Loucy (cell line): ENCODE results near the gene D2HGDH.

Experiments
- H2AFZ ChIP-seq: fragments of 200-600 bp; sonication (generic); 2 replicates; pipeline ENCODE4 v1.6.0; 2016; ENCODE audit warnings: antibody characterized with exemption, mild to moderate bottlenecking, low read length, moderate library complexity
- H3F3A ChIP-seq: fragments of 200-600 bp; 2 replicates; pipeline ENCODE4 v1.6.0; 2016; ENCODE audit warnings: antibody characterized with exemption, low read depth, mild to moderate bottlenecking
- H3K27me3 ChIP-seq: fragments of 200-600 bp; sonication (generic); 2 replicates; pipeline ENCODE4 v1.6.1; 2014; ENCODE audit warnings: low read length, mild to moderate bottlenecking; ENCODE audit not compliant: insufficient read depth, poor library complexity, severe bottlenecking
- H3K36me3 ChIP-seq: fragments of 200-600 bp; sonication (generic); 2 replicates; pipeline ENCODE4 v1.6.1; 2016; ENCODE audit warnings: low read length; ENCODE audit not compliant: insufficient read depth
- H3K4me1 ChIP-seq: fragments of 200-600 bp; sonication (generic); 2 replicates; pipeline ENCODE4 v1.5.1; 2014; ENCODE audit warnings: low read length, mild to moderate bottlenecking; ENCODE audit not compliant: insufficient read depth, poor library complexity, severe bottlenecking
- H3K4me2 ChIP-seq: fragments of 200-600 bp; sonication (generic); 2 replicates; pipeline ENCODE4 v1.6.0; 2014; ENCODE audit warnings: antibody characterized with exemption, low read length, low read depth, mild to moderate bottlenecking; ENCODE audit not compliant: poor library complexity, severe bottlenecking
- H3K4me3 ChIP-seq: fragments of 200-600 bp; sonication (generic); 2 replicates; pipeline ENCODE4 v1.5.1; 2014; ENCODE audit warnings: low read length, mild to moderate bottlenecking, mixed read lengths; ENCODE audit not compliant: poor library complexity, severe bottlenecking
- H3K79me2 ChIP-seq: fragments of 200-600 bp; sonication (generic); 2 replicates; pipeline ENCODE4 v1.6.1; 2014; ENCODE audit warnings: low read length; ENCODE audit not compliant: insufficient read depth
- H3K9ac ChIP-seq: fragments of 200-600 bp; sonication (generic); 2 replicates; pipeline ENCODE4 v1.6.0; 2014; ENCODE audit warnings: mild to moderate bottlenecking, low read depth, low read length, moderate library complexity; ENCODE audit not compliant: poor library complexity, severe bottlenecking
- H3K9me2 ChIP-seq: fragments of 200-600 bp; sonication (generic); replicated peaks from 2 replicates; pipeline ENCODE4 v1.6.1; 2016; ENCODE audit warnings: low read depth, low read length, mixed read lengths
- H3K9me3 ChIP-seq: fragments of 200-600 bp; sonication (generic); 2 replicates; pipeline ENCODE4 v1.6.1; 2014; ENCODE audit warnings: mild to moderate bottlenecking, antibody characterized with exemption, low read length, low read depth; ENCODE audit not compliant: insufficient read depth
- H4K20me1 ChIP-seq: fragments of 200-600 bp; sonication (generic); 2 replicates; pipeline ENCODE4 v1.6.0; 2014; ENCODE audit warnings: antibody characterized with exemption, low read length, mild to moderate bottlenecking; ENCODE audit not compliant: insufficient read depth, poor library complexity, severe bottlenecking
- EZH2phosphoT487 ChIP-seq: fragments of 200-600 bp; IDR thresholded peaks from 2 replicates; pipeline ENCODE4 v1.6.1; 2018; ENCODE audit warnings: antibody characterized with exemption, mild to moderate bottlenecking, moderate library complexity, borderline replicate concordance
- TF ChIP-seq, protein P1 (sequence below): fragments of 200-600 bp; sonication (generic); conservative IDR thresholded peaks from 2 replicates; pipeline ENCODE4 v1.5.1; 2014; ENCODE audit warnings: mild to moderate bottlenecking, antibody characterized with exemption, low read length

D2HGDH gene

DNA sequence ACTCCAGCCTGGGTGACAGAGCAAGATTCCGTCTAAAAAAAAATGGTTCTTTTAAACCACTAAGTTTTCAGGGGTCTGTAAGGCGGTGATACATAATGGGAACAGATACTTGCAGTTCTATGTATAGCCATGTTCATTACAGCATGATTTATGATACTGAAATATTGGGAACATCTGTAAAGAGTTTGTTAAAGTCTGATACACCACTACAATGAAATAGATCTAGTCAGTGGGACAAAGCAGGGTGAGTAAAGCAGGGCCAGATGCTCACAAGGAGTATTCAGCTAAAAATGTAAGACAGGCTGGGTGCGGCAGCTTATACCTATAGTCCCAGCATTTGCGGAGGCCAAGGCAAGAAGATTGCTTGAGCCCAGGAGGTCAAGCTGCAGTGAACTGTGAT lies 38.8 kb upstream of the D2HGDH start:
- no peak for TF ChIP-seq EZH2phosphoT487
- TF ChIP-seq, protein P1, sequence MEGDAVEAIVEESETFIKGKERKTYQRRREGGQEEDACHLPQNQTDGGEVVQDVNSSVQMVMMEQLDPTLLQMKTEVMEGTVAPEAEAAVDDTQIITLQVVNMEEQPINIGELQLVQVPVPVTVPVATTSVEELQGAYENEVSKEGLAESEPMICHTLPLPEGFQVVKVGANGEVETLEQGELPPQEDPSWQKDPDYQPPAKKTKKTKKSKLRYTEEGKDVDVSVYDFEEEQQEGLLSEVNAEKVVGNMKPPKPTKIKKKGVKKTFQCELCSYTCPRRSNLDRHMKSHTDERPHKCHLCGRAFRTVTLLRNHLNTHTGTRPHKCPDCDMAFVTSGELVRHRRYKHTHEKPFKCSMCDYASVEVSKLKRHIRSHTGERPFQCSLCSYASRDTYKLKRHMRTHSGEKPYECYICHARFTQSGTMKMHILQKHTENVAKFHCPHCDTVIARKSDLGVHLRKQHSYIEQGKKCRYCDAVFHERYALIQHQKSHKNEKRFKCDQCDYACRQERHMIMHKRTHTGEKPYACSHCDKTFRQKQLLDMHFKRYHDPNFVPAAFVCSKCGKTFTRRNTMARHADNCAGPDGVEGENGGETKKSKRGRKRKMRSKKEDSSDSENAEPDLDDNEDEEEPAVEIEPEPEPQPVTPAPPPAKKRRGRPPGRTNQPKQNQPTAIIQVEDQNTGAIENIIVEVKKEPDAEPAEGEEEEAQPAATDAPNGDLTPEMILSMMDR = no peak
- Histone ChIP-seq H3K4me1 (peaks cover 3% of the 10 kb centered on the region), H3K4me3 (no peak overlapping the region), H4K20me1 (no peaks in the 10 kb centered on the region), H2AFZ (no peak overlapping the region), H3K9ac (no peak overlapping the region), H3K36me3 (no peaks in the 10 kb centered on the region), H3K27me3 (no peaks in the 10 kb centered on the region), H3F3A (no peaks in the 10 kb centered on the region), H3K9me2 (no peaks in the 10 kb centered on the region), H3K9me3 (no peaks in the 10 kb centered on the region), H3K79me2 (peaks cover 3% of the 10 kb centered on the region), H3K4me2 (no peak overlapping the region)

DNA sequence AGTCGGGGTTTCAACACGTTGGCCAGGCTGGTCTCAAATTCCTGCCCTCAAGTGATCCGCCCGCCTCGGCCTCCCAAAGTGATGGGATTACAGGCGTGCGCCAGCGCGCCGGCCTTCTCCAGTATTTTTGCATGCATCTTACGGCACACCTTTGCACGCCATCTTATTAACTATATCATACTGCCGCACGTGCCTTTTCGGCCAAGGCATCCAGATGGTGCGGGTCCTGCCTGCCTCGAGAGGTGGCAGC lies 33.4 kb upstream of the D2HGDH start:
- peaks cover 6% of the 10 kb centered on the region for H3K36me3 ChIP-seq
- H3K9me2 ChIP-seq = no peaks in the 10 kb centered on the region
- H3K4me2 ChIP-seq = peak overlapping the region; percentile 77
- peak overlapping the region; percentile 81 for H3K9ac ChIP-seq
- 0 out of 2 replicates have a peak overlapping the region, but pooled peaks have one; percentile 64 for H2AFZ ChIP-seq
- no peaks in the 10 kb centered on the region for H3F3A ChIP-seq
- peaks cover 6% of the 10 kb centered on the region for H4K20me1 ChIP-seq
- no peak for TF ChIP-seq EZH2phosphoT487
- TF ChIP-seq, protein P1 = peak; percentile 60
- peaks cover 26% of the 10 kb centered on the region for H3K79me2 ChIP-seq
- H3K9me3 ChIP-seq = no peaks in the 10 kb centered on the region
- peaks cover 19% of the 10 kb centered on the region for H3K4me1 ChIP-seq
- H3K4me3 ChIP-seq = peak overlapping the region; percentile 77
- no peaks in the 10 kb centered on the region for H3K27me3 ChIP-seq

- H3K4me2 ChIP-seq = peak within 1 kb of the TSS; percentile 93
- no peak for TF ChIP-seq EZH2phosphoT487
- no peaks in the 10 kb centered on the region for H3K9me3 ChIP-seq
- peak within 1 kb of the TSS; percentile 81 for H3K9ac ChIP-seq
- no peaks in the 10 kb centered on the region for H3K9me2 ChIP-seq
- no peaks in the 10 kb centered on the region for H3F3A ChIP-seq
- H3K4me3 ChIP-seq = peak within 1 kb of the TSS; percentile 83
- H4K20me1 ChIP-seq = peaks cover 6% of the 10 kb centered on the region
- H3K79me2 ChIP-seq = peaks cover 26% of the 10 kb centered on the region
- no peaks in the 10 kb centered on the region for H3K27me3 ChIP-seq
- peak within 1 kb of the TSS; percentile 82 for H2AFZ ChIP-seq
- peaks cover 19% of the 10 kb centered on the region for H3K4me1 ChIP-seq
- peaks cover 11% of the 10 kb centered on the region for H3K36me3 ChIP-seq
Observed at GRCh38 chr2:241701399-241702154, 32.9 kb upstream of the D2HGDH start, which contains the start of gene ING5. Gene ING5, plus strand, starts transcription at chr2:241702039. Its CDS starts 27 bp downstream, at chr2:241702066.
